Esophagus muscularis mucosa (tissue), 4 donors: ENCODE measurements around the gene CCDC91. TPM values are rescaled to one million over a fixed set of nuclear protein-coding genes. Genes with fewer than 3 reads are reported as not detected.

Experiments
- DNase-seq: peaks from one replicate; pipeline ENCODE4 v3.0.0-alpha.2; 2017; ENCODE audit errors: extremely low spot score
- H3K27ac ChIP-seq, 4 donors: fragments of 200-600 bp; sonication (generic); replicated peaks in 1 of 4; 1 replicate in 3 of 4; 2 replicates in 1 of 4; pipeline ENCODE4 v1.5.1; 2016 to 2019; ENCODE audit warnings: mild to moderate bottlenecking in 1 of 4
- H3K27me3 ChIP-seq, 4 donors: fragments of 200-600 bp; sonication (generic); one replicate each; pipeline versions ENCODE4 v1.5.1 to v1.6.0; 2016 to 2019
- H3K36me3 ChIP-seq, 4 donors: fragments of 200-600 bp; sonication (generic); one replicate each; pipeline ENCODE4 v1.5.1; 2016 to 2019
- H3K4me1 ChIP-seq, 4 donors: fragments of 200-600 bp; sonication (generic); one replicate each; pipeline ENCODE4 v1.5.1; 2016 to 2019
- H3K4me3 ChIP-seq, 4 donors: fragments of 200-600 bp; sonication (generic); 1 replicate in 2 of 4; 2 replicates in 2 of 4; pipeline ENCODE4 v1.5.1; 2016 to 2019; ENCODE audit warnings: mild to moderate bottlenecking in 4 of 4, moderate library complexity in 1 of 4
- H3K9me3 ChIP-seq, 4 donors: fragments of 200-600 bp; sonication (generic); 1 replicate in 3 of 4; 2 replicates in 1 of 4; pipeline ENCODE4 v1.5.1; 2016 to 2019
- CTCF ChIP-seq, 3 experiments: fragments of 200-600 bp in 2 of 3; fragments of 450-650 bp in 1 of 3; sonication (generic) in 2 of 3; IDR thresholded peaks; one replicate each; pipeline ENCODE4 v1.5.1; 2017 to 2019; ENCODE audit warnings: antibody characterized with exemption in 3 of 3, mild to moderate bottlenecking in 2 of 3, moderate library complexity in 1 of 3
- EP300 ChIP-seq: sonication (generic); formaldehyde crosslinking; IDR thresholded peaks from one replicate; pipeline ENCODE4 v1.6.1; 2017; ENCODE audit warnings: antibody characterized with exemption
- POLR2A ChIP-seq: fragments of 450-650 bp; IDR thresholded peaks from one replicate; pipeline ENCODE4 v1.6.1; 2017; ENCODE audit warnings: antibody characterized with exemption, moderate library complexity, mild to moderate bottlenecking, low read depth
- POLR2AphosphoS5 ChIP-seq, 2 donors: sonication (generic); formaldehyde crosslinking; IDR thresholded peaks; one replicate each; pipeline ENCODE4 v1.6.1; 2017; ENCODE audit warnings: antibody characterized with exemption in 2 of 2
- WGBS: methylation state at CpG from one replicate; pipeline ENCODE4 v1.1.5; 2018; 5-methylcytosine and 5-hydroxymethylcytosine counted together
- intact Hi-C: fragments of 100-400 bp; cut with DNase I; formaldehyde crosslinking; loops from one replicate; pipeline ENCODE4 v1.15.1; 2023
- small RNA-seq, 3 donors: library from RNA; depleted of rRNA; stranded (forward); fragments of <200 nt; gene quantifications; one replicate each; pipeline ENCODE3, GENCODE V24; 2016
- total RNA-seq, 4 donors: library from RNA; depleted of rRNA; stranded (reverse); fragments of >200 nt; gene quantifications; one replicate each; pipeline versions ENCODE4 v1.1.0 to v1.2.1, GENCODE V29; 2016

The CCDC91 gene
- total RNA-seq, 4 donors from 2014 or later, result 51.1 to 76.4 (median 59.0) TPM

- WGBS, result 70% methylated on average over 3 of the region's 3 CpGs
- no peak overlapping the region for H3K27ac ChIP-seq
- no peak for TF ChIP-seq POLR2A
- TF ChIP-seq CTCF (IDR thresholded peaks at IDR 0.05), result no peak
- no peak for TF ChIP-seq POLR2AphosphoS5 (IDR thresholded peaks at IDR 0.05)
- TF ChIP-seq EP300, result no peak
- H3K27me3 ChIP-seq, result no peaks in the 10 kb centered on the region
- no peaks in the 10 kb centered on the region for H3K4me1 ChIP-seq
- no peak for DNase-seq
- H3K9me3 ChIP-seq, result no peaks in the 10 kb centered on the region
- no peak overlapping the region for H3K4me3 ChIP-seq
- H3K36me3 ChIP-seq, result no peaks in the 10 kb centered on the region
- intact Hi-C loops, result no loop called here
These were observed 396.2 kb downstream of the CCDC91 start for GRCh38 chr12:28586481-28586880.

GRCh38 chr12:28591831-28592230, 401.6 kb downstream of the CCDC91 start:
- Histone ChIP-seq H3K4me1 (no peaks in the 10 kb centered on the region), H3K27me3 (no peaks in the 10 kb centered on the region), H3K36me3 (no peaks in the 10 kb centered on the region), H3K27ac (no peak overlapping the region), H3K9me3 (peaks cover 0 to 14% (median 11%) of the 10 kb centered on the region in 4 donors), H3K4me3 (no peak overlapping the region)
- 100% methylated on average over 1 of the region's 1 CpG for WGBS
- TF ChIP-seq POLR2A, result no peak
- no peak for TF ChIP-seq CTCF (IDR thresholded peaks at IDR 0.05)
- no peak for TF ChIP-seq POLR2AphosphoS5 (IDR thresholded peaks at IDR 0.05)
- TF ChIP-seq EP300, result no peak
- DNase-seq, result no peak
- intact Hi-C loops, result no loop called here

Small RNAs within 50 kb of the gene (small RNA-seq; reads per million reads assigned to genes)
- gene RNA5SP355 (1.1 to 1.9 (median 1.2) reads per million in 3 donors), gene RNU4-54P (0 reads per million in 3 donors)

Other genes with a start within 250 kb of the CCDC91 start
- 1 to 10 TPM; 2.5 to 5.5 (median 3.3) TPM for gene PTHLH, start 217.7 kb upstream of the CCDC91 start, total RNA-seq